Measurements from ENCODE around the gene KRT33A. TPM values are rescaled to one million over a fixed set of nuclear protein-coding genes. Genes with fewer than 3 reads are reported as not detected.
"Not testable (repeated sequence)": the region's sequence is repeated elsewhere in the genome, so short reads cannot be mapped to it uniquely, and the experiment has no call there.

KRT33A gene
- total and polyA plus RNA-seq, 2 of the 8 experiments (the other 6 are each of a cell fraction or from before 2014, with no cell fraction given): not detected

DNA sequence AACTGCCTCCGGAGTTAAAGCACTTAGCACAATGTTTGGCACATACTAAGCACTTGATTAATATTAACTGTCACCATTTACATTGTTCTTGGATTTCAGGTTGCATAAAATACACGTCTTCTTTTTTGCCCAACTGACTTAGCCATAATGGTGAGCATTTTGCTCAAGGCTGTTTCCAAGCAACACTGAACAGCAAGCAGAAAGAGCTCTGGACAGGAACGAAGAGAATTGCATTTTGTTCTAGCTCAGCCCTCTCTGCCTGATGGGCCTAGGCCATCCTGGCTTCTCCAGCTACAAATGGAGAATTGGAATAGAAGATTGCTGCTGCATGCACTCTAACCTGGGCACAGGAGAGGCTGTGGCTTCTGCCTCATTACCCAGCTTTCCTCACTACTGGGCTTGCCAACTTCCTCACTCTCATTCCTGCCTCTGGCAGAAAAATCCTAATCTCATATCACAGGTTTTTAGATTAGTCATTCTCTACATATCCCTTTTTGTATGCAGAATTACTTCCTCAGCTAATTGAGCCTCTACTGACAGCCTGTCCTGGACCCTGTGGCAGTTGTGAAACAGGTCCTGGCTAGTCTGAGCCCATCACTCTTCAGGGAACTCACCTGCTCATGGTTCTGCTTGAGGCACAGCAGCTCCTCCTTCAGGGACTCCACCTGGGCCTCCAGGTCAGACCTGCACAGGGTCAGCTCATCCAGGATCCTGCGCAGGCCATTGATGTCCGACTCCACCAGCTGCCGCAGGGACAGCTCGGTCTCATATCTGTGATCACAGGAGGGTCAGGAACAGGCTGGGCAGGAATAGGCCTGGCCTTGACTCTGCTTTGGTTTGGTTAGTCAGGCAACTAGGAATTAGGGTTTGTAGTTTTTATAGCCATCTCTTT lies 2.5 kb downstream of the KRT33A start (continued):
- TF ChIP-seq CBX8 (IDR thresholded peaks at IDR 0.05; ENCODE audit: borderline replicate concordance, low read depth, low read length) (no peak), NANOG (IDR thresholded peaks at IDR 0.05; ENCODE audit: insufficient read depth, low read depth, low read length, poor library complexity, severe bottlenecking) (no peak), SIX5 (IDR thresholded peaks at IDR 0.05; ENCODE audit: low read depth, low read length) (no peak), SAP30 (IDR thresholded peaks at IDR 0.05; ENCODE audit: insufficient read depth, insufficient replicate concordance, low read length) (no peak), RXRA (IDR thresholded peaks at IDR 0.05; ENCODE audit: insufficient read depth, low read depth, low read length) (no peak)

DNA sequence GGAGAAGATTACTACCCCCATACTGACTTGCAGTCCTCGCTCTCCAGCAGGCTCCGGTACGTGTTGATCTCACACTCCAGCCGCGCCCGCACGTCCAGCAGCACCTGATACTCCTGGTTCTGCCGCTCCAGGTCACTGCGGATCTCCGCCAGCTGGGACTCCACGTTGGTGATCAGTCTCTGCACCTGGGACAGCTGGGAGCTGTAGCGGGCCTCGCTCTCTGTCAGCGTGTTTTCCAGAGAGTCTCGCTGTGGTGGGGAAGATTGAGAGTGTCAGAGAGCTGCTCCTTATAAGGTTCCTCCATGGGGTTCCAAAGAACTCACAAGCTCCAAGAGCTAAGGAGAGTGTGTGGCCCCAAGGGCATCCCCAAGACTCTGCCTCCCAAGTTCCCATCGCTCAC lies 4.2 kb downstream of the KRT33A start:
- H2BK5ac ChIP-seq (ENCODE audit: low read depth, low read length); H3K36me3 ChIP-seq (ENCODE audit: control insufficient read depth in 2 of 4, insufficient read depth in 4 of 4, low read length in 3 of 4); DNase-seq (ENCODE audit: low read depth in 1 of 2, low spot score in 2 of 2); H3K9me3 ChIP-seq (ENCODE audit: insufficient read depth in 2 of 2, low read depth in 1 of 2, low read length in 1 of 2); H3K18ac ChIP-seq (ENCODE audit: extremely low read depth, low read length); H2AK5ac ChIP-seq (ENCODE audit: low read depth, low read length); H3K14ac ChIP-seq (ENCODE audit: insufficient read length); H2BK12ac ChIP-seq (ENCODE audit: low read depth, low read length); H3K79me2 ChIP-seq (ENCODE audit: control insufficient read depth in 1 of 2, insufficient read depth in 2 of 2, low read length in 2 of 2); H3K27me3 ChIP-seq (replicated peaks in 1 of 4; ENCODE audit: control insufficient read depth in 3 of 4, extremely low read depth in 1 of 4, insufficient read depth in 3 of 4, low read length in 3 of 4); H4K91ac ChIP-seq (replicated peaks; ENCODE audit: insufficient read length, low read length); H3K79me1 ChIP-seq (ENCODE audit: low read depth, low read length); H3K27ac ChIP-seq (ENCODE audit: low read depth, low read length); H3K4me3 ChIP-seq (ENCODE audit: extremely low read depth in 1 of 4, insufficient read depth in 2 of 4, low read depth in 3 of 4, low read length in 4 of 4); H3K4me2 ChIP-seq (ENCODE audit: insufficient read depth in 1 of 2, low read depth in 2 of 2, low read length in 2 of 2); H3K4me1 ChIP-seq (replicated peaks in 1 of 4; ENCODE audit: control insufficient read depth in 3 of 4, insufficient read depth in 4 of 4, low read length in 3 of 4); H2BK120ac ChIP-seq (replicated peaks; ENCODE audit: low read depth, low read length); H4K20me1 ChIP-seq (replicated peaks in 1 of 2; ENCODE audit: control insufficient read depth in 1 of 2, insufficient read depth in 2 of 2, low read length in 2 of 2); H2BK15ac ChIP-seq (ENCODE audit: low read length); H3K56ac ChIP-seq (replicated peaks; ENCODE audit: insufficient read length, low read depth, low read length); H4K8ac ChIP-seq (ENCODE audit: extremely low read depth, insufficient read depth, low read length); H3K23me2 ChIP-seq (ENCODE audit: low read depth, low read length); H3K9ac ChIP-seq (replicated peaks in 1 of 4; ENCODE audit: extremely low read depth in 1 of 4, low read depth in 3 of 4, low read length in 3 of 4); H4K5ac ChIP-seq (ENCODE audit: insufficient read length, low read depth, low read length); H3K4ac ChIP-seq (replicated peaks; ENCODE audit: insufficient read length, low read depth, low read length); FAIRE-seq; H2AFZ ChIP-seq (ENCODE audit: low read length); POLR2A ChIA-PET (ENCODE audit: partially characterized antibody); H2BK20ac ChIP-seq (ENCODE audit: low read length); H3K23ac ChIP-seq (ENCODE audit: insufficient read length): not testable (repeated sequence)
- CTCF ChIA-PET (ENCODE audit: partially characterized antibody): interaction anchor here (4.5 kb wide), 1 partner anchor 17 kb away, joined by 27 read pairs; no protein-coding TSS in a partner anchor
- 92% methylated on average over 10 of the region's 16 CpGs; no CpG with 5 or more reads in 1 of the 2 experiments for WGBS, 2 experiments (ENCODE audit: extremely low coverage in 1 of 2, insufficient coverage in 1 of 2, insufficient read length in 1 of 2, insufficient replicate concordance in 2 of 2, low coverage in 1 of 2, low lambda C conversion rate in 2 of 2, missing lambda C conversion rate in 1 of 2)

Measured in H1 (cell line).